Cardiac fibroblast (primary cell): ENCODE results near the gene ABITRAM.
A peak's percentile ranks its signal among the peaks of the same experiment; 100 is the strongest.

ENCODE experiments used
- DNase-seq, 2 donors: peaks; one replicate each; pipeline versions ENCODE4 v3.0.0 to v3.0.0-alpha.2; 2010; ENCODE audit warnings: low read depth in 2 of 2
- H3K4me3 ChIP-seq, 2 donors: replicated peaks in 1 of 2; 1 replicate in 1 of 2; 2 replicates in 1 of 2; pipeline ENCODE4 v1.5.1; 2011; ENCODE audit warnings: low read depth in 2 of 2, low read length in 2 of 2, mild to moderate bottlenecking in 2 of 2, moderate library complexity in 1 of 2
- TF ChIP-seq, protein P1 (sequence below): IDR thresholded peaks from one replicate; pipeline ENCODE4 v1.5.1; 2011; ENCODE audit warnings: low read depth, mild to moderate bottlenecking, low read length, inconsistent platforms

Gene ABITRAM

DNA sequence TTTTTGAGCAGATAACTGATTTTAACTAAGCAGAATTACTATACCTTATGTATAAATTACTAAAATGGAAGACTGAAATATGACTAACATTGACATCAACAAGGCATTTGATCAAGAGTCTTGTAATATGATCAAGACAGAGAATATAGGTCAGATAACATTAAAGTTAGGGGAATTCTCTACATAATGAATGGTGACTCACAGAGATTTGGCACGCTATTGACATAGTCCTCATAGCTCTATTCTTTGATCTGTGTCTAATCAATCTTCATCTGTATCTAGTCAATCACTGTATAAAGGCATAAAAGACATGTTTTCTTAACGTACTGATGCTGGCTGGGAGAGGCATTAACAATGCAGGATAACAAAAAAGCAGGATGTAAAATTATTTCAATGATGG, 17.4 kb downstream of the ABITRAM start:
- DNase-seq, result no peak
- TF ChIP-seq, protein P1, sequence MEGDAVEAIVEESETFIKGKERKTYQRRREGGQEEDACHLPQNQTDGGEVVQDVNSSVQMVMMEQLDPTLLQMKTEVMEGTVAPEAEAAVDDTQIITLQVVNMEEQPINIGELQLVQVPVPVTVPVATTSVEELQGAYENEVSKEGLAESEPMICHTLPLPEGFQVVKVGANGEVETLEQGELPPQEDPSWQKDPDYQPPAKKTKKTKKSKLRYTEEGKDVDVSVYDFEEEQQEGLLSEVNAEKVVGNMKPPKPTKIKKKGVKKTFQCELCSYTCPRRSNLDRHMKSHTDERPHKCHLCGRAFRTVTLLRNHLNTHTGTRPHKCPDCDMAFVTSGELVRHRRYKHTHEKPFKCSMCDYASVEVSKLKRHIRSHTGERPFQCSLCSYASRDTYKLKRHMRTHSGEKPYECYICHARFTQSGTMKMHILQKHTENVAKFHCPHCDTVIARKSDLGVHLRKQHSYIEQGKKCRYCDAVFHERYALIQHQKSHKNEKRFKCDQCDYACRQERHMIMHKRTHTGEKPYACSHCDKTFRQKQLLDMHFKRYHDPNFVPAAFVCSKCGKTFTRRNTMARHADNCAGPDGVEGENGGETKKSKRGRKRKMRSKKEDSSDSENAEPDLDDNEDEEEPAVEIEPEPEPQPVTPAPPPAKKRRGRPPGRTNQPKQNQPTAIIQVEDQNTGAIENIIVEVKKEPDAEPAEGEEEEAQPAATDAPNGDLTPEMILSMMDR, result no peak
- no peak overlapping the region for H3K4me3 ChIP-seq

DNA sequence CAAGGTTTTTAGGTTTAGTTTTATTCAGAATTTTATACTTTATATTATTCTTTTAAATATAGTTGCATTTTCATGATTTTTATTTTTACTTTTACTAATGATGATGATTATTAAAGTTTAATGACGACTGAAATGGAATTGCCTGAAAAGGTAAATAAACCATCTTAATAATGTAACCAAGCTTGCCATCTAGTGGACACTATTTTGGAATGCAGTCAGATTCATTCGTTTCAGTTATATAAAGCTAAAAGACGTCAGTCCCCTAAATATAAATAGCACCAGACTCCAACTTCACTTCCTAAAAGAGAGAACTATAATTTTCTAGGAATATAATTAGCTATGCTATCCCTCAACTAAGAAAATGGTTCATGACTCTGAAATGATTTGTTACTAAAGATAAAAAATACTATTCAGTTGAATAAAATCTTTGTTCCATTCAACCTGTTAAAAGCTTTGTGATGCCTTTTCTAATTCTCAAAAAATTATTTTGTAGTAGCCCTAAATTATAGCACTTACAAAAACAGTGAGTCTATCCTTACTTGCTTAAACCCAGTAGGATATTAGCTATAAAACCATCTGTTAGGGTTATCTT, 19.9 kb downstream of the ABITRAM start:
- DNase-seq, result peak; percentile 74 to 75
- TF ChIP-seq, protein P1, result peak; percentile 53
- no peak overlapping the region for H3K4me3 ChIP-seq

DNA sequence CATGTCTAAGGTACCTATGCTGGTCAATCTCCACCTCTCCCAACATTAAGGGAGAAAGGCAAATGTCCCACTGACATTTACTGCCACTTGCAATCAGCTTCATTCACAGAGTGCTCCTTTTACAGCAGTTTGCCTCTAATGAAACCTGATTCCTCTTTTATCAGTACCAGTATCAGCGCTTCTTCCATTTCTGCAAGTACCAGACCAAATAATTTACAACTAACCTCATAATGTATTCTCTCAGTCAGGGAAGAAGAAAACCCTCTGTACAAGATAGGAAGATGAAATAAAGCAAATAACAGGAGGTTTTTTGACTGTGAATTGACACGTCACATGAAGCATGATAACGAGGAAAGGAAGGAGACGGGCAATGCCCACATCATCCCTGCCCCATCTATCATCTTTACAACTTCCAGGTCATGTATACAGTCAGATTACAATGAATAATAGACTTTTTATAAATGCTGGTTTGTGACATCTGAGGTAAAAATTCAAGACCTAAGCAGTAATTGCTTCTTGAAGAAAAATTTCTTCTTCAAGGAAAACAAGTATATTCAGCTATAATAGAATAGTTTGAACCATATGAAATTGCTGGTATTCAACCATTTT, 21.9 kb downstream of the ABITRAM start:
- no peak for DNase-seq
- no peak overlapping the region for H3K4me3 ChIP-seq
- TF ChIP-seq, protein P1, result no peak

DNA sequence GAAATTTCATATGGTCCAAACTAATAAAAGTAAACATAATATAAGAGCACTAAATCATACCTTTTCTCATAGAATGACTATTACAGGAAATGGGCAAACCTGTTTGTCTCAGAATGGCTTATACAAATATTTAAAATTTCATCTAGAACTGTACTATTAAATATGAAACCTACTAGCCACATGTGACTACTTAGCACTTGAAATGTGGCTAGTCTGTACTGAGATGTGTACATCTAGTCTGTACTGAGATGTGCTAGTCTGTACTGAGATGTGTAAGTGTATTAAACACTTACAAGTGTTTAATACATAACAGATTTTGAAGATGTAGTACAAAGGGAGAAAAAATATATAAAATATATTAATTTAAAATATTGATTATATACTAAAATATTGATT, 22.4 kb downstream of the ABITRAM start:
- TF ChIP-seq, protein P1, result no peak
- H3K4me3 ChIP-seq, result no peak overlapping the region
- no peak for DNase-seq

DNA sequence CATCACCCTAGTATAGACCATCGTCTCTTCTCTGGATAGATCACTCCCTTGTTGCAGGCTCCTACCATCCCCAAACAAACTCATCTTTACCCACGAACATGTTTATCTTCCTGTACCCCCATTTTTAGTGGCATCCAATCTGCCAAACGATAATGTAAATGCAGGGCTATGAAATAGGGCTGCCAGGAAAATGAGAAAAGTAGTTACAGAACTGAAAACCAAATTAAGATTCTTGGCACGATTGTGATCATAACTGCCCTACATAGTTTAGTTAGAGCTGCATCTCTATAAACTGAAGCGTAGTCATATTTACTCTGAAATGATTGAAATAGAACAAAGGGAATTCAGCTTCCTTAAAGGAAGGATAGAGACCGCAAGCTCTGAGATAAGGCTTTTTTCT, 26.1 kb downstream of the ABITRAM start:
- TF ChIP-seq, protein P1, result no peak
- no peak for DNase-seq
- H3K4me3 ChIP-seq, result no peak overlapping the region

DNA sequence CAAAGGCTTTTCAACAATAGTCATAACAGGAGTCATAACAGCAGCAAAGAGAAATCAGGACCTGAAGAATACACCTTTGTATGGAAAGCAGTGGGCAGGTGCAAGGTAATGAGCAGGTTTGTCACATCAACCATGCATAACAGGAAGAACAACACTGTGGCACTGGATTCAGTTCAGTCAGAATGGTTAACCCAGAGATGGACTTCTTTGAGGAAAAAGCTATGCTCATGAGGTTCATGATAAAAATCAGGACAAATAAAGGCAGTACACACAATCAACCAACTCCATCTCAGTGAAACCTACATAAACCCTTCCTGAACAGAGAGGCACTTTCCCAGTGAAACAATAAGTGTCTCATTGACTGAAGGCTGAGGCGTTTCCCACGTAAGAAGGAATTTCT, 27.0 kb downstream of the ABITRAM start:
- TF ChIP-seq, protein P1, result no peak
- DNase-seq, result no peak
- no peak overlapping the region for H3K4me3 ChIP-seq
